GM12874 (cell line): Measurements from ENCODE around the gene HSPA1B.

Experiments
- CTCF ChIP-seq: IDR thresholded peaks from 2 replicates; pipeline ENCODE4 v1.5.1; 2011; ENCODE audit warnings: low read depth, mild to moderate bottlenecking, control low read depth, low read length, moderate library complexity; ENCODE audit not compliant: insufficient read depth

Gene HSPA1B

GRCh38 chr6:31827286-31828079 is at the start of gene HSPA1B:
Gene HSPA1B, plus strand, starts transcription at chr6:31827738. Its CDS starts 213 bp downstream, at chr6:31827951.
- no peak for TF ChIP-seq CTCF

GRCh38 chr6:31778193-31778592 is 49.3 kb upstream of the HSPA1B start:
- TF ChIP-seq CTCF = no peak

- no peak for TF ChIP-seq CTCF
Observed at GRCh38 chr6:31778999-31779885, 48.3 kb upstream of the HSPA1B start.

- no peak for TF ChIP-seq CTCF
Observed at GRCh38 chr6:31779908-31780307, 47.6 kb upstream of the HSPA1B start.

GRCh38 chr6:31780507-31781243 is 46.9 kb upstream of the HSPA1B start:
- no peak for TF ChIP-seq CTCF

GRCh38 chr6:31781244-31782125 is 46.1 kb upstream of the HSPA1B start:
- no peak for TF ChIP-seq CTCF
